HG02885 (cell line): ENCODE measurements around the gene RNF11.

Experiments
- ATAC-seq: cut with Tn5 transposase; IDR thresholded peaks from one replicate; pipeline ENCODE4 v1.9.1; 2021; ENCODE audit warnings: mild to moderate bottlenecking; ENCODE audit not compliant: unreplicated experiment, poor library complexity

RNF11 gene

GRCh38 chr1:51255331-51255730 lies 19.3 kb downstream of the RNF11 start:
- ATAC-seq = no peak

GRCh38 chr1:51263147-51263877 lies 27.2 kb downstream of the RNF11 start:
- no peak for ATAC-seq

DNA sequence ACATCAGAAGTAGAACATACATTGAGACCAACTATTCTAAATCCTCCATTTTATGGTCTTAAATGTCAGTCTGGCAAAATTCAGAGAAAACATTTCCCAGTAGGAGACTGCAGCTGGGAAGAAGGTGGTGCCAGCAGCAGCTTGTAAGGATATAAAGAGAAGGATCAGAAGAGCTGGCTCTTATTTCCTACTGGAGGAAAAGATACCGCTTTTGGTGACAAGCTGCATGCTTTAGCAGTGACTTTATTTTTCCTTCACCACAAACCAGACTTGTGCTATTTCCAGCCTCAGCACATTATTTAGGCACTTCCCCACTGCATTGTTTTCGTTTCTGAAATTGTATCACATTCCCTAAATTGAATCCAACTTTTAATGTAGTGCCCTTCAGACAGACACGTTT lies 28.4 kb downstream of the RNF11 start:
- no peak for ATAC-seq

DNA sequence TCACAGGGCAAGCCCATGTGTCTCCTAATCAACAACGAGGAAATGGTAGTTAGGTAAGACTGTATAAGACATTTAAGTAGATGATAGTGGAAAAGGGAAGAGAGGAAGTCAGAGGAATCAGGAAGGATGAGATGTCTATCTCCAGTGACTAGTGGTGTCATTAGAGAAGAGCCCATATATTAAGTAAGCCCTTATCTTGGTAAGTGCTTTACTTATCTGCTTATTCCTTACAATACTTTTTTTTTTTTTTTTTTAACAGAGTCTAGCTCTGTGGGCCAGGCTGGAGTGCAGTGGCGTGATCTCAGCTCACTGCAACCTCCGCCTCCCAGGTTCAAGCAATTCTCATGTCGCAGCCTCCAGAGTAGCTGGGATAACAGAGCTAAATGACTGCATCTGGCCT lies 29.5 kb downstream of the RNF11 start:
- ATAC-seq = no peak

- no peak for ATAC-seq
Measured at GRCh38 chr1:51266181-51266580, 30.1 kb downstream of the RNF11 start.

DNA sequence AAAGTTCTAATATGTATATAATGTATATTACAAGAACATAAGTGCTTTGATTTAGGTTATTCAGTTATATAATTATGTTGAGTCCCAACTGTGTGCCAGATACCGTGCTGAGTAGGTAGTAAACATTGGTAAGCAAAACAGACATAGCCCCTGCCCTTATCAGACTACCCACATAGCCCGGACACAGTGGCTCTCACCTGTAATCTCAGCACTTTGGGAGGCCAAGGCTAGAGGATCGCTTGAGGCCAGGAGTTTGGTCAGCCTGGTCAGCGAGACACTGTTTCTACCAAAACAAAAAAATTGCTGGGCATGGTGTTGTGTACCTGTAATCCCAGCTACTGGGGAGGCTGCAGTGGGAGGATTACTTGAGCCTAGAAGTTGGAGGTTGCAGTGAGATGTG lies 30.7 kb downstream of the RNF11 start:
- ATAC-seq = no peak

- peak; percentile 21 for ATAC-seq
Measured at GRCh38 chr1:51268634-51269033, 32.6 kb downstream of the RNF11 start.

DNA sequence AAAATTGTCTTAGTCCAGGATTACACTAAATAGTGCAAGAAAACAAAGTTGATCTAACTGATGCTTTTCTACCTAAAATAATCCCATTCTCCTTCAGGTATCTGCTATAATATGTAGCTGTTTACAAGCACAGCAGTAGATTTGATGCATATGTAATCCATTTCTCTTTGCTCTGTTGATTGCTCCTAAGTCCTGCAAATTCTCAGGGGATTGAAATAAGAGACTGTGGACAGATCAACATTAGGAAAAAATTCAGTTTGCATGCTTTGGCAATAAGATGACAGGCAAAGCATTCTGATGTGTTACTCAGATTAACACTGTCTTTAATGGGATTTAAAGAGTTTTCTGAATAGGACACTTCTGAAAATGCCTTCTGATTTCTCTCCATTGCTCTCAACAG lies 34.7 kb downstream of the RNF11 start:
- ATAC-seq = no peak

- ATAC-seq = no peak
Measured at GRCh38 chr1:51272916-51273315, 36.8 kb downstream of the RNF11 start.

DNA sequence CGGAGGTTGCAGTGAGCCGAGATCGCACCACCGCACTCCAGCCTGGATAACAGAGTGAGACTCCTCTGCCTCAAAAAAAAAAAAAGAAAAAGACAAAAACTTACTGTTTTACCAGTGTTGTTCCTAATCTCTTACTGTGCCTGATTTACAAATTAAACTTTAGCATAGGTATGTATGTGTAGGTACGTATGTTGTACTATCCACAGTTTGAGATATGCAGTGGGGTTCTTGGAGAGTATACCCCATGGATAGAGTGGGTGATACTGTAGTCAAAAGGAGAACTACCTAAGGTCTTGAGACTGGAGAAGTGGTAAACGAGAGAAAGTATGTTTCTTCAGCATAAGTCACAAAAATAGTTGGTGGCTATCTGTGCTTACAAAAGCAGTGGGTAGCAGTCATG lies 38.6 kb downstream of the RNF11 start:
- no peak for ATAC-seq

- no peak for ATAC-seq
Measured at GRCh38 chr1:51276286-51276685, 40.2 kb downstream of the RNF11 start.

- ATAC-seq = no peak
Measured at GRCh38 chr1:51280321-51280978, 44.4 kb downstream of the RNF11 start.

GRCh38 chr1:51281807-51282206 lies 45.7 kb downstream of the RNF11 start:
- ATAC-seq = no peak

GRCh38 chr1:51282605-51283004 lies 46.5 kb downstream of the RNF11 start:
- no peak for ATAC-seq

DNA sequence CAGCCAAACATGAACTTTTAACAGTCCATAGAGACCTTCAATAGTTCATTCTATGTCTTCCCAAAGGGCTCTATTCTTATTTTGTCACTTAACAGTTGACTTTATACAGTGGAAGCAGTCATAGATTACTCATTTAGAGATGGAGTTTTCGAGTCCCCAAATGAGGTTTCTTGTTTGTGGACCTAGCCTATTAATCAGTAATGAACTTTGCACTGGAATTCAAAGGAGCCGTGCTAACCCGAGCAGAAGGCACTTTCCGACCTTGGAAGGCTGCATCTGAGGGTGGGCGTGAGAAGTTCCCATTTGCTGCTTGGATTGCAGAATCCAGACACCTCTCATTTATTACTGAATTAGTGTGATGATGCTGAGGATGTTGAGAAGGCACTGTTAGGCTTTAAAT lies 47.9 kb downstream of the RNF11 start:
- no peak for ATAC-seq

DNA sequence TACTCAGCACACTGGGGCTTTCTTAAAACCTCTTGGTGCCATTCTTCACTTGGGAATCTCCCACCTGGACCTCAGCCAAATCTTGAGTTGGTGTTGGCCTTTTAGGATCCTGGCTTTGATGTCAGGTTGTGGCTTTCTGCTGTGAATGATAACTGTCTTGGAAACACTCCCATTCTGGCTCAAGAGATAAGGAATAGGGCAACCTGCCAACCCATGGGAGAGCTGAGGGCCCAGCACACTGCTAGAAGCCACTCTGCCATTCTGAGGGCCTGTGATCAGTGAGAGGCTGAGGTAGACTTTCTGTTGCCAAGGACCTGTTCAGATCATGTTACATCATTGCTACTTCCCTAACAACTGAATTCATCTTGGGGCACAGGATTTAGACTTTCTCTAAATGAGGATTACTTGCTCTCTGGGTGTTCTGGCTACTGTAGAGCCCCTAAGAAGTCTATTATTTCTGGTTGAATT lies 48.4 kb downstream of the RNF11 start:
- peak; percentile 43 for ATAC-seq

DNA sequence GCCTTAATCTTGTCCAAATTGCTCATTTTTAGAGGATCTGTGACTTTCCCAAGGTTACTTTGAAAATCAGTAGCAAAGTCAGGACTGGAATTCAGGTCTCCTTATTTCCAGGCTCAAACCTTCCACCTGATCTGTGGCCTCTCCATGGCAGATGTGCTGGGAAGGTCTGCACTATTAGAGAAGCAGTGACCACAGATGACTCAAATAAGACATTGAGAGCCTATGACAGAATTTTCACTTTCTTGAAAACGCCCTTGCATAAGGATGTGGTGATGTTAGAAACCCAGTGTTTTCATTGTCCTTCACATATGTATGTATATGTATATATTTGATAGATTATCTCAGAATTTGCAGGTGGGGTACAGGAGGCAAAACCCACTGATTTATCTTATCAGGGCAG lies 49.0 kb downstream of the RNF11 start:
- peak; percentile 90 for ATAC-seq

- ATAC-seq = no peak
Measured at GRCh38 chr1:51287966-51288365, 51.9 kb downstream of the RNF11 start.

DNA sequence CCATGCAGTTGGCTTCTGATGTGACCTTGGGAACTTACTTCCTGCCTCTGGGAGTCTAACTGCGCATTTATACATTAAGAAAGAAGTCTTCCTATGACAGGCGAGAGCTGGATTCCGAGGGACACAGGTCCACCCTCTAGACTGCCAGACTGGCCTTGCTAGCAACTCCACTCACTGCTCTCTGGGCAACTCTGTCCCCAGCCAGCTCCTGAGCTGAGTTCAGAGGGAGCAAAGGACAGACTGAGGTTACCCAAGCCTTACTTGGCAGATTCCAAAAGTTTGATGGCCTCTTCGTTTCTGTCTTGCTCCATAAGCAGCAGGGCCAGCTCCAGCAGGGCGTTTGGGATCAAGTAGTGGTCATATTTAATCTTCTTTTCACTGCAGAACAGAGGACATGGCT lies 52.5 kb downstream of the RNF11 start:
- ATAC-seq = no peak

GRCh38 chr1:51289676-51290488 lies 53.8 kb downstream of the RNF11 start:
- ATAC-seq = no peak

DNA sequence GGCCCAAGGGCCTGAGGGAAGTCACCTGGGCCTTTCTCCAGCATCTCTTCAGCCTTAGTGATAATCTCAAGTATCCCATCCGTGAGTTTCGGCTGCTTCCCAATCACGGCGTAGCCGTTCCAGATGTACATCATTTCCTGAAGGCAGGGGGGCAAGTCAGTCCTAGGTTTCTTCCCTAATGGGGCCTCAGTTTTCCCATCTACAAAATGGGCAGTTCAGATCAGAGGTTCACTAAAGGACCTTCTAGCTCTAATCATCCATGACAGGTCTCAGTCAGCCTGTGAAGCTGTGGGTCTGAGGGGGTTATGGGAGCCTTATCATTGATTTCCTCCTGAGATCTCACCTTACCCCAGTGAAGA lies 54.4 kb downstream of the RNF11 start:
- ATAC-seq = no peak
